ENCODE measurements around the gene SLC6A16.
A peak's percentile ranks its signal among the peaks of the same experiment; 100 is the strongest.
"Not testable (repeated sequence)": the region's sequence is repeated elsewhere in the genome, so short reads cannot be mapped to it uniquely, and the experiment has no call there.

- TF ChIP-seq CTCF (IDR thresholded peaks at IDR 0.05 in 2 of 3, conservative IDR thresholded peaks at IDR 0.05 in 1 of 3; ENCODE audit: borderline replicate concordance in 1 of 3, insufficient read depth in 1 of 3, low read depth in 2 of 3, low read length in 2 of 3): peak in 2 of 3 experiments; percentile 4 to 9; a peak in 1 of 6 replicates
- not testable (repeated sequence) for TF ChIP-seq EZH2 (IDR thresholded peaks at IDR 0.05); ZNF274 (IDR thresholded peaks at IDR 0.05; ENCODE audit: low read depth, low read length); REST (IDR thresholded peaks at IDR 0.05; ENCODE audit: low read depth)
Observed at GRCh38 chr19:49306734-49307133, 18.3 kb downstream of the SLC6A16 start.

Measured in HCT116 (cell line).